AG09309 (cell line): ENCODE results near the gene KCNQ2.

Source experiments
- DNase-seq: peaks from one replicate; pipeline ENCODE4 v3.0.0-alpha.2; 2010; ENCODE audit warnings: low read depth
- H3K4me3 ChIP-seq: 2 replicates; pipeline ENCODE4 v1.5.1; 2011; ENCODE audit warnings: mild to moderate bottlenecking, low read depth, low read length, moderate library complexity; ENCODE audit not compliant: control insufficient read depth
- TF ChIP-seq, protein P1 (sequence below): IDR thresholded peaks from 2 replicates; pipeline ENCODE4 v1.5.1; 2011; ENCODE audit warnings: mild to moderate bottlenecking, low read depth, low read length, inconsistent platforms; ENCODE audit not compliant: insufficient read depth, control insufficient read depth; ENCODE audit errors: missing control alignments

Gene KCNQ2

DNA sequence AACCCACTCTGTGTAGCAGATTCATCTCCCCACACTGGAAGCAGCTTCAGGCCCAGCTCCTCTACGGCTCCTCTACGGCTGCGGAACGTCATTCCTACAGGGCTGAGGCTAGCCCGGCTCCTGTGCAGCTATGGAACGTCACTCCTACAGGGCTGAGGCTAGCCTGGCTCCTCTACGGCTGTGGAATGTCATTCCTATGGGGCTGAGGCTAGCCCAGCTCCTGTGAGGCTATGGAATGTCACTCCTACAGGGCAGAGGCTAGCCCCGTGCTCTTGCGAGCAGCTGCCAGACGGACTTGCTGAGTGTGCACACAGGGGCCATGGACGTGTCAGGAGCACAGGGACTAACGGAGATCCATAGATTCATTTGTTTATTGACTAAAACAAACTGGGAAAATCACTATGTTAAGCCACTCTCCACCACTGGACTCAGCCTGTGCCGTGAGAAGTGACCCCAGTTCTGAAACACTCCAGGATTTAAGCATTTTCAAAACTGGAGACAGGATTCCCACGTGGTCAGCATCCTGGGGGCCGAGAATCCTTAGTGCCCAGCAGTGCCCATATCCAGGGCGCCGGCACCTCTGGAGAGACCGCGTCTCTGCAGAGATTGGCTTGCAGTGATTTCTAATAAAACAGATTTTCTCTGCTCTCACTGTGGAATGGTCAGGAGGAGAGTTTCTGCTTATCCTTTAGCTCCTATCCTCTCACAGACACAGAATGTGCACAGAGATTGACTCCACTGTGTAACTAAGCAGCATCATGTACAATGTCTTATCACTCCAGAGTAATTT lies 5.0 kb downstream of the KCNQ2 start:
- DNase-seq: no peak
- TF ChIP-seq, protein P1, sequence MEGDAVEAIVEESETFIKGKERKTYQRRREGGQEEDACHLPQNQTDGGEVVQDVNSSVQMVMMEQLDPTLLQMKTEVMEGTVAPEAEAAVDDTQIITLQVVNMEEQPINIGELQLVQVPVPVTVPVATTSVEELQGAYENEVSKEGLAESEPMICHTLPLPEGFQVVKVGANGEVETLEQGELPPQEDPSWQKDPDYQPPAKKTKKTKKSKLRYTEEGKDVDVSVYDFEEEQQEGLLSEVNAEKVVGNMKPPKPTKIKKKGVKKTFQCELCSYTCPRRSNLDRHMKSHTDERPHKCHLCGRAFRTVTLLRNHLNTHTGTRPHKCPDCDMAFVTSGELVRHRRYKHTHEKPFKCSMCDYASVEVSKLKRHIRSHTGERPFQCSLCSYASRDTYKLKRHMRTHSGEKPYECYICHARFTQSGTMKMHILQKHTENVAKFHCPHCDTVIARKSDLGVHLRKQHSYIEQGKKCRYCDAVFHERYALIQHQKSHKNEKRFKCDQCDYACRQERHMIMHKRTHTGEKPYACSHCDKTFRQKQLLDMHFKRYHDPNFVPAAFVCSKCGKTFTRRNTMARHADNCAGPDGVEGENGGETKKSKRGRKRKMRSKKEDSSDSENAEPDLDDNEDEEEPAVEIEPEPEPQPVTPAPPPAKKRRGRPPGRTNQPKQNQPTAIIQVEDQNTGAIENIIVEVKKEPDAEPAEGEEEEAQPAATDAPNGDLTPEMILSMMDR: no peak
- no peak overlapping the region for H3K4me3 ChIP-seq

DNA sequence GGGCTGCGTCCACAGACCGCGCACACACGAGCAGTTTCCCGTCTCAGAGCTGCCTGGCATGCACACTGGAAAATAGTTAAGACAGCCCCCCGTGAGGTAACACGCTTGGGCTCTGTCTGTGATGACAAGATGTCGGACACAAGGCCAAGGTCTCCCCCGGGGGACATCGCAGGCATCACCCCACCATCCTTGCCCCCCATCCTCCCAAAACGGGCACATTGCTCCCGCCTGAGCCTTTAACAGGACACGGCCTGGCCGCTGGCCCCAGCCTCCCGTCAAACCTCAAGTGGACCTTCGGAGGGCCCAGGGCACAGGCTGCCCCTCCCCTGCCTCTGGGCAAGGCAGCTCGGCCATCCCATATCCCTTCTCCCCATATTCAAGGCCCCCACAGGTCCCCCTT lies 5.6 kb downstream of the KCNQ2 start:
- TF ChIP-seq, protein P1: no peak
- DNase-seq: no peak
- H3K4me3 ChIP-seq: no peak overlapping the region

DNA sequence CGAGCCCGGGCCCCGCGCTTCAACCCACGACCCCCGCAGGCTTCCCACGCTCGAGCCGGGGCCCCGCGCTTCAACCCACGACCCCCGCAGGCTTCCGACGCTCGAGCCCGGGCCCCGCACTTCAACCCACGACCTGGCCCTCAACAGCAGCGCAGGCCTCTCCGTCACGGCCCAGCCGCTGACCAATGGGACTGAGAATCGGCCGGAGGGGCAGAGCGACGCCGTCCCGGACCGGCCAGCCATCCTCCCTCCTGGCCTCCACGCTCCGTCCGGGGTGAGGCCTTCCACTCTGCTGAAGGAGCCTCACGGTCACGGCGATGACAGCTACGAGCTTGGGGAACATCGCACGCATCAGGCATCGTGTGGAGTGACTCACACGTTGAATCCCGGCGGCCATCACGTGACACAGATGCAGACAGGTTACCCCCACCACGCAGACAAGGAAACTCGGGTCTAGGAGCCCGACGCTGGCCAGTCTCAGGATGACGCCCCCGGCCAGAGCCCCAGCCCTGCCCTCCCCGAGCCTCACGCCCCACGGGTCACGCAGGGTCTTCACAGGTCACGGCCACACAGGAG lies 6.1 kb downstream of the KCNQ2 start:
- DNase-seq: no peak
- H3K4me3 ChIP-seq: no peak overlapping the region
- TF ChIP-seq, protein P1: no peak

DNA sequence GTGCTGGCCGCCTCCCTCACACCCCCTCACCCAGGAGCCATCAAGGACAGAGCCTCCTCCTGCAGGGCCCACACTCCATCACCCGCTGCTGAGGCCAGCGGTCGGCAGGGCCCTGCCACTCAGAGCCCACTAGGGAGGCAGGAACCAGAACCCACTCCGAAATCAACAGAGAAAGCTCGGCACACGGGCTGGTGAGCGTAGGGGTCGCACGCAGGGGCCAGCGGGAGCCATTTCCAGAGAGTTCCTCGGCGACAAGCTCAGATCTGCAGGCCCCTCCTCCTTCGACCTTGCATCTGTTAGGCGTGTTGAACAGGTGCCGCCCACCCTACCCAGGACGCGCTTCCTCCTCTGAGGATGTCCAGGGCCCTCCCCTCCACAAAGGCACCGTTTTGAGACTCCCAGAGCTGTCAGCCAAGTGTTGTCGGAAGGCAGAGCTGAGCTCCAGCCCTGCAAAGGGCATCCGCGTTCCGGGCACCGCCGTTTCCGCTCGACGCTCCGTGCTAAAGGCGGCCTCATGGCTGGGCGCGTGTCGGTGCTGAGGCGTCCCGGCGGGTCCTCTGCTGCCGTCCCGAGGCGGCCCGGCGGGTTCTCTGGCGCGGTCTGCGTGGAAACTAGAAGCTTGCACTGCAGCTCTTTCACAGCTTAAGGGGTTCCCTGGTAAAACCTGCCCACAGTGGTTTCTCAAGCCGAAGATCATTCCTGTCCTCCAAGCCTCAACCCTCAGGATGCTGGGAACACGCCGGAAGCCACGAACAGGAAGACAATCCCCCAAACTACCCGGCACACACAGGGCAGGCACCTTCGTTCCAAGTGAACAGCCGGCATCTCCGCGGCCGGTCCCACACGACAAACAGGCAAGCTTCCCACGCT lies 6.8 kb downstream of the KCNQ2 start:
- H3K4me3 ChIP-seq: no peak overlapping the region
- no peak for DNase-seq
- TF ChIP-seq, protein P1: no peak

DNA sequence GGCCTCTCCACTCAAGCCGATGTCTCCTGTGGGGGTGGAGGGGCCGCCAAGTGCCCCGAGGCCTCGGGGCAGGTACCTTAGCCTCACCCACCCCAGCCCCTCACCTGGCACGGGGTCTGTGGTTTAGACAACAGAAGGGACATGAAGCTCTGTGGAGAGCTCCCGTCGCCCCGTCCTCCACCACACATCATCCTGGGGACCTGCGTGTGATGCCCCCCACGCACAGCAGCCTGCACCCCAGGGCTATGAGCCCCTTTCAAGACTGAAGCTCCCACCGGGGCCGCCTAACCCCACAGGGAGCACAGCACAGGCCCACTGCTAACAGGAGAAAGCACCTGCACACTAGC lies 8.2 kb downstream of the KCNQ2 start:
- H3K4me3 ChIP-seq: no peak overlapping the region
- TF ChIP-seq, protein P1: no peak
- DNase-seq: no peak

DNA sequence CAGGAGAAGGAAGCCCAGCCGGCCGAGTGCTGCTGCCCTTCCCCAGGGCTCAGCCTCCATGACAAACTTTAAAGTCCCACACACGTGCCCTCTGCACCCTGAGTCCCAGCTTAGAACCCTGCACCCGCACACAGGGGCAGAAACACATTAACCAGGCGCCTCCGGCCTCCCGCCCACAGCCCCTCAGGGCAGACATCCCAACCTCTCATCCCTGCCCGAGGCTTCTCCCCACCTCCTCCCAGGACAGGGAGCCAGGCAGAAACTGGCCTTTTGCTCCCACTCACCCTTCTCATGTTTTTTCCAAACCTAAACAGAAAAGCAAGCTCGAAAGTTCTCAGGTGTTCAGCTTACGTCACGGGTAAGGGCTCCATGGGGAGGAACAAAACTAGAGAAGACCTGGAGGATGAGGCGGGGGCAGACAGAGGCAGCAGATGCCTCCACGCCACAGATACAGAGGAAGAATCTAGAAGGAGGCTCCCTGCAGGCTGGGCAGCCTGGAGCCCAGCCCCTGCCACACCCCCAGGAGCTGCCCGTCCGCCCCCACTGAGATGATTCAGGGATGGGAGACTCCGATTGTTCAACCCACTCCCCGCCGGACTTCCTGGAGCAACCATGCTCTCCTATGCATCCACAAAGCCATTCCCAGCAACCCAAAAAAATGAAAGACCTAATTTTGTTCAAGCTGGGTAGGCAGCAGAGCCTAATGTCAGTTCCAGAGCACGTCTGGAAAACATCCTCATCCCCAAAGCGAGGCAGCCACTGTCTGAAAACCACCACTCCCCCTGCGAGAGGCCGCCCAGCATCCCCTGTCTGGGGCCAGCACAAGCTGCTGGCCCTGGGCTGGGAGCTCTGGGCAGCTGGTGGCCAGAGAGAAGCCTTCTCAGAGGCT lies 8.8 kb downstream of the KCNQ2 start:
- H3K4me3 ChIP-seq: no peak overlapping the region
- TF ChIP-seq, protein P1: no peak
- no peak for DNase-seq
